A549 (cell line): ENCODE data around the gene DUSP10.

Source experiments
- BHLHE40 ChIP-seq: IDR thresholded peaks from 2 replicates; pipeline ENCODE4 v1.6.1; 2012; ENCODE audit warnings: low read depth, low read length, inconsistent platforms
- CEBPB ChIP-seq, 2 experiments: fragments of >200 bp in 1 of 2; sonication (Bioruptor Twin) in 1 of 2; formaldehyde crosslinking in 1 of 2; IDR thresholded peaks; 2 replicates each; pipeline ENCODE4 v1.6.1; 2012 to 2016
- CTCF ChIP-seq: fragments of >200 bp; sonication (Bioruptor Twin); formaldehyde crosslinking; IDR thresholded peaks from 3 replicates; pipeline ENCODE4 v1.5.1; 2016
- HEYL ChIP-seq: fragments of 250-450 bp; sonication (Bioruptor Pico); IDR thresholded peaks from 2 replicates; pipeline ENCODE4 v1.8.0; 2021; ENCODE audit warnings: mild to moderate bottlenecking, moderate library complexity
- JUN ChIP-seq, 2 experiments: fragments of >200 bp; sonication (Bioruptor Twin); formaldehyde crosslinking; IDR thresholded peaks; 2 replicates in 1 of 2; 3 replicates in 1 of 2; pipeline ENCODE4 v1.6.1; 2016 to 2017
- POLR2A ChIP-seq: IDR thresholded peaks from 2 replicates; pipeline ENCODE4 v1.6.1; 2012; ENCODE audit warnings: mild to moderate bottlenecking, low read length
- TF ChIP-seq, protein P1 (sequence below): IDR thresholded peaks from 2 replicates; pipeline ENCODE4 v1.6.1; 2012

- TF ChIP-seq POLR2A (no peak), JUN (IDR thresholded peaks at IDR 0.05) (no peak), CTCF (no peak), HEYL (CRISPR knock-in tag) (no peak), CEBPB (IDR thresholded peaks at IDR 0.05) (no peak), BHLHE40 (no peak)
- TF ChIP-seq, protein P1, sequence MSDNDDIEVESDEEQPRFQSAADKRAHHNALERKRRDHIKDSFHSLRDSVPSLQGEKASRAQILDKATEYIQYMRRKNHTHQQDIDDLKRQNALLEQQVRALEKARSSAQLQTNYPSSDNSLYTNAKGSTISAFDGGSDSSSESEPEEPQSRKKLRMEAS = no peak
These were observed 58.2 kb downstream of the DUSP10 start for GRCh38 chr1:221683681-221684080.
